OCI-LY3 (cell line): ENCODE measurements around the gene ASCC3.

ENCODE experiments used
- CTCF ChIP-seq: fragments of 200-600, 300-600 bp; sonication (generic); IDR thresholded peaks from 2 replicates; pipeline ENCODE4 v1.5.1; 2014; ENCODE audit warnings: antibody characterized with exemption, low read length, low read depth
- EZH2phosphoT487 ChIP-seq: fragments of 200-600 bp; shearing (Covaris generic); IDR thresholded peaks from 2 replicates; pipeline ENCODE4 v1.6.1; 2018; ENCODE audit warnings: antibody characterized with exemption, mixed run types, low read depth

- no peak for TF ChIP-seq CTCF
- TF ChIP-seq EZH2phosphoT487 = no peak
These were observed 216.1 kb downstream of the ASCC3 start for GRCh38 chr6:100665041-100665380.
